HG02678 (cell line): ENCODE measurements around the gene SNPH.

Source experiments
- ATAC-seq: cut with Tn5 transposase; IDR thresholded peaks from one replicate; pipeline ENCODE4 v1.9.1; 2021; ENCODE audit warnings: mild to moderate bottlenecking, moderate library complexity; ENCODE audit not compliant: unreplicated experiment

Gene SNPH

DNA sequence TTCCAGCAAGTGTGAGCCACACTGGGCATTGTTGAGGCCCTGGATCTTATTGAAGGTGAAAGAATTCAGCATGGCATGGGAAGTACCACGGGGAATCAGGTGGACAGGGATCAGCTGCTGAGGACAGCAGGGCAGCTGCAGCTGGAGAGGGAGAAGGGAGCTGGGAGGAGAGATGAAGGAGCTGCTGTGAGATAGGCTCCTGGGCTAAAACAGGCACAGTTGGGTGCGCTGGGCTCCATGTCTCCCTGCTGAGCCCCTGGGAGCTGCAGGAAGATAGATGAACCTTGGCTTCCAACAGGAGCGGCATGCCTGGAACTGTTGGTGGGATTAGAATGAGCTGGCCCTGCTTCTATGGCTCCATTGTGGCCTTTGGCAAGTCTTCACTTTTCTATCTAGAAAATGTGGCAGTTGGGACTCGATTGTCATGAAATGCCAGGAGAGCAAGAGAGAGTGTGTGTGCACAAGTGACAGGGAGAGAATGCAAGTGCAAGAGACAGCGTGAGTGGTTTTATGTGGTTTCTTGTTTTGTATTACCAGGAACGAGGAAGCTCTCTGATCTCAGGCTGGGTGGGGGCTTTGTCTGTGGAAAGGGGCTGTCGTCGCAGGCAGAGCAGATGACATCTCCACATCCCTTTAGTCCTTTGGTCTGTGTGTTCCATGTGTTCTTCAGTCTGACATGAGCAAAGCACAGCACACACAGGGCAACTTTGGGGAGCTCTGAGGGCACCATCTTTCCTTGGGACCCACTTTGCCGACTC lies 20.4 kb downstream of the SNPH start:
- no peak for ATAC-seq

DNA sequence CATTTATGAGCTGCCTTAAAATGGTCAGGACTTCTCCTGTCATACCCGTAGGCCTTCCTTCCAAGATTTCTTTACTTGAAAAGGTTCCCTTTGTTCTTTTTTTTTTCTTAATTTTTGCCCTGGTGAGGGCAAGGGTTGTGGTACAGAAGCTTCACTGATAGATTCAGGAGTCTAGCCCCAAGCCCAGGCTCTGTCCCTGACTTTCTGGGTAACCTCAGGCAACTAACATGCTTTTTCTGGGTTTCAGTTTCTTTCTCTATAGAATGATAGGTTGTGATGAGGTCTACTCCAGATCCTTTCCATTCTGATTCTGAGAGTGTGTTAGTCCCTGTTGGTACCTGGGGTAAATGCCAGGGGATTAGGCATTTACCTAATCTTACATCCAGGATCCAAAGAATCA lies 21.2 kb downstream of the SNPH start:
- no peak for ATAC-seq

DNA sequence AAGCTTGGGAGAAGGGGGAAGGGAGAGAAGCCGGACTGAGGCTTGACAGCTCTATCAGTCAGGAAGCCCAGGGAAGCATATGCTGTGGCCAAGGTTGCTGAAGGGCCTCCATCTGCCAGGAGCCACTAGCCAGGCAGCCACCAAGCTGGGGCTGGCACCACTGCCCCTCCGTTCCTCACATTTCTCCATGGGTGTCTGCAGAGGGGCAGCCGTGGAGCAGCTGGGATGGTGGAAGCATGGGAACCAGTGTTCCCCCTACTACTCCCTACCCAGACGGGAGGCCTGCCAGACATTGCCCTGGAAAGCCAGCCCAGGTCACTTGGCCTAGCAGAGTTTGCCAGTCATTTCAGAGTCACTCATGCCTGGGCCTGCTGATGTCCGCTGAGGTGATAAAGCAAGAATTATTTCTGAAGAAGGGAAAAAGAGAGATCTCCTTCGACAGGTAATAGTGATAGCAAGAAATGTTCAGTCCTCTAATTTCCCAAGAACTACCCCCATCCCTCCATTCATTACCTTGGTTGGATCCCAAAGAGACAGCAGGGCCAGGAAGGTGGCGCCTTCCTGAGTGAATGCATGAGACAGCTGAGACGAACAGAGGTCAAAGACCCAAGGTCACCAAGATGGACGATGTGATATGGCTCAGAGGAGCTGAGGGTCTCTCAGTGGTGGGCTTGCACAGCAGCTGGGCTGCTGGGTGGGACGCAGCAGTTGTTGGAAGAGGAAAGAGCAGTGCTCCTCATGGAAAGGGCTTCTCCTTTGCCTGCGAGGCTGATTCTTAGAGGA lies 21.9 kb downstream of the SNPH start:
- no peak for ATAC-seq

DNA sequence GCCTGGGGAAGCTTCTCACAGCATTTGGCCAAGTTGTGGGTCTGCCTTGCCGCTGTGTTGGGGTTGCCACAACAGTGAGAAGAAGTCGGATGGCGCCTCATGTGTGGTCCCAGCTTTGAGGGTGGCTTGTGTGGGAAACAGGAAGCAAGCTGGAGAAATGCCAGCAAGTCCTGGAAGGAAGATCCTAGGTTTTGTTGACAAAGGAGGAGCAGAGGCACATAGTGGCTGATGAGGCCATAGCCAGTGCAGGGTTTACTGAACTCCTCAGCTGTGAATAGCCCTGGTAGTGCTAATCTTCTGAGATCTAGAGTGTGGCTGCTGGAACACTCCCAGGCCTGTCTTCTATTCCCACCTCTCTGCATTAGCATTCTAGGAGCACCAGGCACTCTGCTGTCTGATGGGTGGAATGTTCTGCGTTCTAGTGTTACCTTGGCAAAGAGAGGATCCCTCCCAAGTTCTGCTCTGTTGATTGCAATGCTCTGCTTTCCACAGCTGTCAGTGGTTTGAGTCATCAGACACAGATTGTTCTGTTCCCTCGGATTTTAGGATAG lies 25.2 kb downstream of the SNPH start:
- no peak for ATAC-seq

DNA sequence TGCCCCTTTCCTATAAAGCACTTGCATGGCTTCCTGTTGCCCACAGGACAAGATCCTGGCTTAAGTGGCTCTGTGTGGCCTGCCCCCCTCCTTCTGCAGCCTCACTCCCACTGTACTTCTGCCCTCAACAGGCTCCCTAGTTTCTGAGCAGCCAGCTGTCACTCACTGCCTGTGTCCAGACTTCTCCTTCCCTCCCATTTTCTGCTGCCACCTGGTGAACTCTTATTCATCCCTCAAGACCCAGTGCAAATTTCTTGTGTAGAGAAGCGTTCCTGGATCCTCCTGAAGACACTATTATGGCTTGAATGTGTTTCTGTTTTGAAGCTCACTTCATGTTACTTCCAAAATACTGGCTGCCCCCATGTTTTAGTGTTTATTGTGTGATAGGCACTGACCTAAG lies 26.5 kb downstream of the SNPH start:
- no peak for ATAC-seq

DNA sequence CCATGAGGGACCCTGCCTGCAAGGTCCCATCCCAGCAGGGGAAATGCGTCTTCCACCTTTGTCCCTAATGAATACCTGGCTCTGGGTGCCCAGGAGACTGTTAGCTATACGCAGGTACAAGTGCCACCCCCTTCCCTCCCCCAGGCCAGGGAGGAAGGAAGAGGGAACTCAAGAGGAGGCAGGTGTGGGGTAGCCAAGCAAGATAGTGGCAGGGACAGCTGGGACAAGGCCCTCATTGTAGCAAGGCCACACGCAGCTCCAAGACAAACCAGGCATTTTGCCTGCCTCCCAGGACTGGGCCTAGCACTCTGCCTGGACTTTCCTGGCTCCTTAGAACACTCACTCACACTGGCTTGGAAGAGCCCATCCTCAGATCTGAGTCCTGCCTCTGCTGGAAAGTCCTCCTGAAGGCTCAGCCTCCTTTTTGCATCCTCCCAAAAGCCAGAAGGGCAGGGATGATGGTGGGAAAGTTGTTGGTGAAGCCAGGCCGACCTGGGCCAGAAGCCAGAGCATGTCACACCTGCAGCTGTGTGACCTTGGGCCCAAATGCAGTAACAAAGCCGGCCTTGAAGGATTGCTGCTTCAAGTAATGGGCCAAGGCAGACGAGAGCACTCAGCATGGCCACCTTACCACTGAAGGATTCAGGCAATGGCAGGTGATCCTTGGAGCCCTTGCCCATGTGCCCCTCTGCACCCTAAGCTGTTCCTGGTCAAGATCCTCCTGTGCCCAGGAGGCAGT lies 27.7 kb downstream of the SNPH start:
- no peak for ATAC-seq

DNA sequence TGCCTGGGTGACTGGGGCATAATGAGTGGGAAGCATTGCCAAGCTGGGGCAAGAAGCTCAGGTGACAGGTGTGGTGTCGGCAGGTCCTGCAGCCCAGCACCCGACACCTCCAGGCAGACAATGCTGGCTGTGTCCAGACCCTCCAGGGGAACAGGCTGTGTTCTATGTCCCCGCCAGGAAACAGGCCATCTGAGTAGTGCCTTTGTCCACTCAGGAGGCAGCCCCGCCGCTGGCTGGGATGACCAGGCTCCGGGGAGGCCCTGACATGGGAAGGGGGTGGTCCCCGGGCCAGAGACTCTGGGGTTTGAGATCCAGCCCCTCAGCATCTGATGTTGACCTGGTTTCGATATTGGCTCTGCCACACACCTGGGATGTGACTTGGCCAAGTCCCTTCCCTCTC lies 28.4 kb downstream of the SNPH start:
- no peak for ATAC-seq

DNA sequence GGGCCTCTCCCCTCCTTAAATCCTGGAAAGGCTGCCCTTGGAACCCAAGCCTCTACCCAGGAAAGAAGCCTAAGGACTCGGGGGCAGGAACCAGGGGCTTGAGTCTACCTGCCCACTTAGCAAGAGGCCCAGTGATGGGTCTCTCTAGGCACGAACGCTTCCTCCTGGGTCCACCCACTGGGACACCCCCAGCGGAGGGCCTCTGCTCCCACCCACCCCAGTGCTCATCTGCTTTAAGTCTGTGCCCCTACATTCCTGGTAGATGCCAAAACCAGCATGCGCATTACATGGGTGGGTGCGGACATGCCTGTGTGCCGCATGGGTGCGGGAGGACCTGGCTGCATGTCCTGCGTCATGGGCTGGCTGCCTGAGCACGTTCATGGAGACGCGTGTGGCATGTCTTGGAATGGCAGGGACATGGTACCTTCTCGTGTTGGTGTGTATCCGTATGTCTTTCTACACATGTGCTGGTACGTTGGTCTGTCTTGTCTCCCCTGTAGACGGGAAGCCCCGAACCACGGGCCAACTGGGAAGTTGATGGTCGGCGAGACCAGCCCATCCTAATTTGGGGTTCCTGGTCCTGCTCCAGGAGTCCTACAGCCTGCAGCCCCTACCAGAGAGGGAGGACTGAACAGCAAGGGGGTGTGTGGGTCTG lies 29.3 kb downstream of the SNPH start:
- no peak for ATAC-seq

DNA sequence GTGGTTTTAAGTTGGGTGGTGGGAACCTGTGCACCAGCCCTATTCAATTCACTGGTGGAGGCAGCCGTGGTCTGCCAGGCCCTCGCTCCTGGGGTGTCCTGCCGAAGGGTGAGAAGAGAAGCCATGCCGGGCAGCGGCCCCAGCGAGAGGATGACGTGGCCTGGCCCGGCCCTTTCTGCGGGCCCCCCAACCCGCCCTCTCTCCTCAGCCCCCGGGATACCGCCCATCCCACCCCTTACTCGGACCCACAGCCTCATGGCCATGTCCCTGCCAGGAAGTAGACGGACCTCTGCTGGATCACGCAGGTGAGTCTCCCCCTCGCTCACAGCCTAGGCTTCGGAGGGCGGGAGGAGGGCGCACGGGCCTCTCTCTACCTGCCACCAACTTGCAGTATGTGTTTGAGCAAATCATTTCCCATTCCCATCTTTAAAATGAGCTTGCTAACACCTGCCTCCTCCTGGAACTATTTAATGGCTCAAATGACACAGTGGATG lies 30.1 kb downstream of the SNPH start:
- ATAC-seq: no peak

DNA sequence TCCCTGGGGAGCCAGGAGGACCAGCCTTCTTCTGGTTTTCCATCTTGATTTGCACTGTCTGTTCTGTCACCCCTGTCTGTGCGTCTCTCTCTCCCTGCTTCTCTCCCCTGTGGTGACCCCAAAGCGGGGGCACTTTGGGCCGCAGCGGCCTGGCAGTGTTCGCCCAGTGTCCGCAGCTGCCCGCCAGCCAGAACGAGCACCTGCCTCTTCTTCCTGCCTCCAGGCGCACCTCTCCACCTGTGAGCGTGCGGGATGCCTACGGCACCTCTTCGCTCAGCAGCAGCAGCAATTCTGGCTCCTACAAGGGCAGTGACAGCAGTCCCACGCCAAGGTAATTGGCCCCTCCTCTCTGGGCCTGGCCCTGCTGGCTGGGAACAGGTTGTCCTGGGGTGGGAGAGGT lies 30.8 kb downstream of the SNPH start:
- ATAC-seq: no peak

DNA sequence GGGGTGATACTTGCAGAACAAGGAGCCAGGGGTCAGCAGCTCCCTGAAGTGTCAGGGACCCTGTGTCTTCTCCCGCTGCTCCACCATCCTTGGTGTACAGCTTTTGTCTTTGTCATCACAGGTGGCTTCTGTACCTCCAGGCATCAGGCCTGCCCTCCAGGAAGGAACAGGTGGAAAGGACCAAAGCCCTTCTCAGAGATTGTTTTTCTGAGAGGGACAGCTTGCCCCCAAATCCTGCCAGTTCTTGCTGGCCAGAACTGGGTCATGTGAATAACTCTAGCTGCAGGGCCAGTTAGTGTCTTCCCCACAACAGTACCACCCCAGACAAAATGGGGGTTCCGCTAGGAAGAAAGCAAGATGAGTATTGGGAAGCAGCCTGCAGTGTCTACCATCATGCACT lies 31.4 kb downstream of the SNPH start:
- ATAC-seq: no peak

DNA sequence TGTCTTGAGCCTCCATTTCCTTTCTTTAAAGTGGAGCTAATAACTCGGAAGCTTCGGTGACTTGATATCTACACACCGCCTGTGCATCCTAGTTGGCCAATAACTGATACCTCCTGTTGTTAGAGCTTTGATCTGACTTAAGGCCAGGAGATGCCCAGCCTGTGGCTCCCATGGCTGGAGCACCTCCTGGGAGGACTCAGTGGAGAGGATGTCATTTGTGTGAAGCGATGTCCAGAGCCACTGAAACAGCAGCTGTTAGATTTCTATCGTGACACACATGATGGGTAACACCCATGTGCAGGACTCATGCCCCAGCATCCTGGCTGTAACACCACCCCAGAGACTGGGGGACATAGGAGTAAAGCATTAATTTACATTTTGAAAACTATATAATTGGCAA lies 32.1 kb downstream of the SNPH start:
- ATAC-seq: no peak

DNA sequence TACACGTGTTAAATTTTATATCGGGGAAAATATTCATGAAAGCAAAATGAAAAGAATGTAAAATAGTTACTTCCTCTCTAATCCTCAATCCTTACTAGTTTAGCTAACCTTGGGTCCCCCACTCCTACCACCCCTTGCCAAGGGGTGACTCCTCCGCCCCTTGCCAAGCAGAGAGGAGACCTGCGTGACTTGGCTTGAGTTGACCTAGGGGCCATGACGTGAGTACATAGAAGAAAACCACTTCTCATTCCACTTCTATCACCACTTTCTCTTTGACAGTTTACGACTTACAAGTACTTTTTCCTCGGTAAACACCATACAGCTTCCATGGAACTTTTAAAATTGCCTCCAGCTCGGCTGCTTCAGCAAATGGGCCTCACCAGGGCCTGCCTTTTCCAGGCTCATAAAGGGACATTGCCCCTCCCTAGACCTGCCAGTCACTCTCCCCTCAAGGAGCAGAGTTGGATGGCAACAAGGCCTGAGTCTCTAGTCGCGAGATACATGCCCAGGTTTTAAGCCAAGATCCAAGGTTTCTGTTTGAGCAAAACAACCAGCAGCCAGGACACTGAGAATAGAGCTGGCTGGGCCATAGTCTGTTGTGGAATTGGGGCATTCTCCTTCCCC lies 32.9 kb downstream of the SNPH start:
- no peak for ATAC-seq

DNA sequence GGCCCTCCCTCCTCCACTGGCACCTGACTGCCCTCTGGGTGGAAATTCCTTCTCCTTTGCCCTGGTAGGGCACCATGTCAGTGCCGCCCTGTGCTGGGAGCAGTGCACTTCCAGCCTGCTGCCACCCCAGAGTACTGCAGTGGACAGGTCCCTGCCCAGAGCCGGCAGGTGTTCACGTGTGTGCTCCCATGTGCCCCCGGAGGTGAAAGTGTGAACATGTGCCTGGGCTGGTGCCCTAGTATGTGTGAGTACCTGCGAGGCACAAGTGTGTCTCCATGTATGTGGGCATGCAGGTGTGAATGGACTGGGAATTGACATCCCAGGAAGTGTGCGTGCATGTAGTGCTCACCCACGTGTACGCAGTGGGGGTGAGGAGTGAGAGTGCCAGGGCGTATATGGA lies 33.4 kb downstream of the SNPH start:
- no peak for ATAC-seq

DNA sequence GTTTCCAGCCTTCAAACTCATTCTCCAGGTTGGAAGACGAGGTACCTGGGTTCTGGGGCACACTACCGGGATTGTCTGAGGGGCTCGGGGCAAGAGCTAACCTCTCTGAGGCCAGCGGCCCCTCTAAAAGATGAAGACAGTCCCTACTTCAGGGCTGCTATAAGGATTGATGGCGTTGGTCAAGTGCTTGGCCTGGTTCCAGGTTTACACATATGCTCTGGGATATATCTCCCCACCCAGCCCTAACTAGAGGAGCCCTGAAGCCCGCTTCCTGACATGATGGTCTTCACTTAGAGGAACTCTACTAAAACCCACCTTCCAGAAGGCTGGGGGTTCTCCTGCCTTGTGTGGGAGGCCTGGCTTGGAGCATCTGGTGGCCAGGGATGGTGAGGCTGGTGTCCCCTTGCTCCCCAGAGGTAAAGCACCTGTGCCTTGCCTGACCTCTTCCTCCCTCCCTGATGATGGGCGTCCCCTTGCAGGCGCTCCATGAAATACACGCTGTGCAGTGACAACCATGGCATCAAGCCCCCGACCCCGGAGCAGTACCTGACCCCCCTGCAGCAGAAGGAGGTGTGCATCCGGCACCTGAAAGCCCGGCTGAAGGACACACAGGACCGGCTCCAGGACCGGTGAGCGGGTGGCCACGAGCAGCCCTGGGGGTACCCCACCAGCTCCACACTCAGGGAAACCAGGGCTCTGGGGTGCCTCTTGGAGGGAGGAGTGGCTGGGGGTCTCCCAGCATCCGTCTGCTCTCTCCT lies 34.2 kb downstream of the SNPH start:
- ATAC-seq: no peak

DNA sequence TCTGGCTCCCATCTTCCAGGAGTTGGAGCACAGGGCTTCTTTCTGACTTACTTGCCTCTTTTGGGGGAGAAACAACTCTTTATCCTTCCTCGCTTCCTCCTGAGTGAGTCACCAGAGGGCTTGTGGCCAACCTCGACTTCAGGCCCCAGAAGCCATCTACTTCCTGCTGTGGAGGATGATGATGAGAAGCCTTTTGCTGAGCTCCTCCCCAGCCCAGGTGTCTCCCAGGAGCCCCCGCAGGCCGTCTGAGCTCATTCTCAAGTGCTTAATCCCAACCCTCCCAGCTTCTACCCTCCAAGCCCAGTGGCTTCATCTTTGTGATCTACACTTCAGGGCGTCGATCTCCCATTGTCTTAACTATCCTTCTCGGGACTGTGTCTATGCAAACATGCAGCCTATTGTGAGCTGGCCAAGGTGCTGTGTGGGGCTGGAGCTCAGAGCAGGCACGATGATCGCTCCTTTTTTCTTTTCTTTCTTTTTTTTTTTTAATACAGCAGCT lies 35.0 kb downstream of the SNPH start:
- no peak for ATAC-seq

DNA sequence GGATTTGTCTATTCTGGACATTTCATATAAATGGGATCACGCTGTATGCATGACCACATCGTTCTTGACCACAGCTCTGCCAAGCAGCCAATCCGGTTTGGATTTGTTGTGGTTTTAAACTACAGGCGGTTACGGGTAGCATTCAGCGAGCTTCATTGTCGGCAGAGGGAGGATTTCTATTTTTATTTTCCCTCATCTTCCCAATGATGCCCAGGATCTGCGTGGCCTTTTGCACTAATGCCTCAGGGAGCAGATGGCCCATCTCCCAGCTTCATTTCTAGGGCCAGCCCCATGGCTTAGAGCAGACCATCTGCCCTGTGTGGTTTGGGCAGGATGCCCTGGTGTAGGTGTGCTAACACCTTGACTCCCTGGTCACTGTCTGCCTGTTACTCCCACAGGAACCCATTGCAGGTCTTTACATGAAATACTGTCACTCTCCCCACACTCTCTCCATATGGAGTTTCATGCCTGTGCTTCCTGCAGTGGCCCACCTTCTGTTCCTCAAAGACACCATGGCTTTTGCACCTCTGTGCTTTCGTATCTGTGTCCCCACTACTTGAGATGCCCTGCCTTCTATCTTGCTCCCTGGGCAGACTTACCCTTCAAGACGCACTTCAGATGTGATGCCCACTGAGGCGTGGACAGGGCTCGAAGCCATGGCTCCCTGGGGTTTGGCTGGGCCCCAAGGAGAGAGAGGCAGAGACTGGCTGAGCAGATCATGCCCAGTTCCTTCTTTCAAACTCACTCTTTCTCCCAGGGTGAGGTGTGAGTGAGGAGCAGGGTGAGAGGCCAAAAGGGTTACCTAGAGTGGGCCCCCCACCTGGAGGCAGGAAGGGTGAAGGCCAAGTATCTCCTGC lies 36.8 kb downstream of the SNPH start:
- no peak for ATAC-seq

DNA sequence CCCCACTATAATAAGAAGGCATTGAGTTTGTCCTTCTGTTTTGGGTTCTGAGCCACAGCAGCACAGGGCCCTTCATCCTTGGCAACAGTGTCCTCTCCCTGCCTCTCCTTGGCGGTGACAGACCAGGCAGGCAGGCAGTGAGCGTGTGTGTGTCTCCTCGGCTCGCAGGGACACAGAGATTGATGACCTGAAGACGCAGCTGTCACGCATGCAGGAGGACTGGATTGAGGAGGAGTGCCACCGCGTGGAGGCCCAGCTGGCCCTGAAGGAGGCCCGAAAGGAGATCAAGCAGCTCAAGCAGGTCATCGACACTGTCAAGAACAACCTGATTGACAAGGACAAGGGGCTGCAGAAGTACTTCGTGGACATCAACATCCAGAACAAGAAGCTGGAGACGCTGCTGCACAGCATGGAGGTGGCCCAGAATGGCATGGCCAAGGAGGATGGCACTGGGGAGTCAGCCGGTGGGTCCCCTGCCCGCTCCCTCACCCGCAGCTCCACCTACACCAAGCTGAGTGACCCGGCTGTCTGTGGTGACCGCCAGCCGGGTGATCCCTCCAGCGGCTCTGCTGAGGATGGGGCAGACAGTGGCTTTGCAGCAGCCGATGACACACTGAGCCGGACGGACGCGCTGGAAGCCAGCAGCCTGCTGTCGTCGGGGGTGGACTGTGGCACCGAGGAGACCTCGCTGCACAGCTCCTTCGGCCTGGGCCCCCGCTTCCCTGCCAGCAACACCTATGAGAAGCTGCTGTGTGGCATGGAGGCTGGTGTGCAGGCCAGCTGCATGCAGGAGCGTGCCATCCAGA lies 38.8 kb downstream of the SNPH start:
- no peak for ATAC-seq
